Lung (tissue), 12 donors: Measurements from ENCODE around the gene HDAC4. TPM values are rescaled to one million over a fixed set of nuclear protein-coding genes. Genes with fewer than 3 reads are reported as not detected.

ENCODE experiments used
- ATAC-seq: fragments of 200-7000 bp; cut with Tn5 transposase; one replicate; pipeline ENCODE4 v1.9.1; 2020; ENCODE audit warnings: moderate number of reproducible peaks; ENCODE audit not compliant: insufficient read depth, low FRiP score
- DNase-seq, 3 donors: peaks; one replicate each; pipeline ENCODE4 v3.0.0-alpha.2; 2013 to 2017
- H3K27ac ChIP-seq, 2 donors: one replicate each; pipeline ENCODE4 v1.5.1; 2013; ENCODE audit warnings: mild to moderate bottlenecking in 2 of 2, moderate library complexity in 2 of 2, control low read depth in 1 of 2, inconsistent platforms in 1 of 2, low read depth in 1 of 2, low read length in 1 of 2
- H3K27me3 ChIP-seq, 3 donors: one replicate each; pipeline ENCODE4 v1.5.1; 2013; ENCODE audit warnings: low read length in 2 of 3; ENCODE audit not compliant: control insufficient read depth in 3 of 3, insufficient read depth in 3 of 3
- H3K36me3 ChIP-seq, 4 donors: one replicate each; pipeline ENCODE4 v1.5.1; 2013; ENCODE audit warnings: low read length in 4 of 4, mild to moderate bottlenecking in 1 of 4, moderate library complexity in 1 of 4; ENCODE audit not compliant: control insufficient read depth in 4 of 4, insufficient read depth in 4 of 4
- H3K4me1 ChIP-seq, 5 donors: one replicate each; pipeline ENCODE4 v1.5.1; 2013; ENCODE audit warnings: low read length in 5 of 5, mild to moderate bottlenecking in 2 of 5, moderate library complexity in 1 of 5; ENCODE audit not compliant: control insufficient read depth in 5 of 5, insufficient read depth in 5 of 5
- H3K4me3 ChIP-seq: one replicate; pipeline ENCODE4 v1.5.1; 2013; ENCODE audit warnings: mild to moderate bottlenecking, control low read depth, moderate library complexity
- H3K9ac ChIP-seq, 2 donors: one replicate each; pipeline ENCODE4 v1.5.1; 2013; ENCODE audit warnings: low read length in 2 of 2, control low read depth in 1 of 2; ENCODE audit not compliant: insufficient read depth in 1 of 2
- H3K9me3 ChIP-seq, 4 donors: one replicate each; pipeline ENCODE4 v1.5.1; 2013; ENCODE audit warnings: low read length in 3 of 4, mild to moderate bottlenecking in 1 of 4, moderate library complexity in 1 of 4; ENCODE audit not compliant: control insufficient read depth in 4 of 4, insufficient read depth in 3 of 4
- WGBS, 2 donors: extraction: QIAGEN DNeasy Blood & Tissue Kit; methylation state at CpG; one replicate each; pipeline ENCODE4 v1.1.7; 2013; 5-methylcytosine and 5-hydroxymethylcytosine counted together
- polyA plus RNA-seq, 2 donors: library from polyadenylated mRNA; stranded (reverse); fragments of 200-250 nt; gene quantifications; one replicate each; pipeline ENCODE4 v1.2.1, GENCODE V29; 2013
- total RNA-seq, 2 donors: library from RNA; depleted of rRNA in 1 of 2; stranded (reverse); fragments of >200 nt in 1 of 2; gene quantifications; one replicate each; pipeline ENCODE4 v1.2.1, GENCODE V29; 2014 to 2021
- TF ChIP-seq, protein P1 (sequence below): IDR thresholded peaks from 2 replicates; pipeline ENCODE4 v1.5.1; 2012; ENCODE audit warnings: mild to moderate bottlenecking; ENCODE audit errors: control extremely low read depth, extremely low read depth
- donor health status: control.
- donor health status: control.
- donor health status: Bipolar disorder and iron deficiency.
- donor health status: healthy.
- donor health status: DM: yes; HTN: yes; CAD: no.

HDAC4 gene
- total and polyA plus RNA-seq, 4 donors, result 6.9 to 47.7 (median 20.7) TPM

DNA sequence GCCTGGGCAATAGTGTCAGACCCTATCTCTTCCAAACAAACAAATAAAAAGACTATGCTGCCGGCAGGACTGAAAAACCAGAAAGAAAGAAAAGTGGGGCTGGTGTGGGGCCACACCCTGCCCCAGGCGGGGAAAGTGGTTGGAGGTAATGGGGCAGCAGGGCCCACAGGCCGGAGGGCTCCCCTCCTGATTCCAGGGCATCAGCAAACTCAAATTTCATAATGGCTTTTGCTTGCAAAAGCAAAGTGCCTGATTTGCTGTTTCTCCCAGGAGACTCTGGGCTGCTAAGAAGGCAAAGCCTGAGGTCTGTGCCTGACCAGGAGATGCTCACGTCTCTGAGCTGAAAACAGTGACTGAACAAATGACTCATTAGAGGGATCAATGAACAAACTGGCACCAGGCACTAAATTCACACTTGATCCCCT lies 121.9 kb downstream of the HDAC4 start:
- DNase-seq (peak in 1 of 3 donors; percentile 6), ATAC-seq (no peak)
- Histone ChIP-seq H3K36me3 (peaks cover 0 to 2% (median 0%) of the 10 kb centered on the region in 4 donors), H3K4me1 (peaks cover 7 to 30% (median 18%) of the 10 kb centered on the region in 5 donors), H3K27ac (no peak overlapping the region), H3K9me3 (no peaks in the 10 kb centered on the region), H3K27me3 (no peaks in the 10 kb centered on the region), H3K9ac (no peak overlapping the region), H3K4me3 (no peak overlapping the region)
- WGBS, 2 donors, result 74 to 84% methylated on average over 4 of the region's 4 CpGs
- TF ChIP-seq, protein P1, sequence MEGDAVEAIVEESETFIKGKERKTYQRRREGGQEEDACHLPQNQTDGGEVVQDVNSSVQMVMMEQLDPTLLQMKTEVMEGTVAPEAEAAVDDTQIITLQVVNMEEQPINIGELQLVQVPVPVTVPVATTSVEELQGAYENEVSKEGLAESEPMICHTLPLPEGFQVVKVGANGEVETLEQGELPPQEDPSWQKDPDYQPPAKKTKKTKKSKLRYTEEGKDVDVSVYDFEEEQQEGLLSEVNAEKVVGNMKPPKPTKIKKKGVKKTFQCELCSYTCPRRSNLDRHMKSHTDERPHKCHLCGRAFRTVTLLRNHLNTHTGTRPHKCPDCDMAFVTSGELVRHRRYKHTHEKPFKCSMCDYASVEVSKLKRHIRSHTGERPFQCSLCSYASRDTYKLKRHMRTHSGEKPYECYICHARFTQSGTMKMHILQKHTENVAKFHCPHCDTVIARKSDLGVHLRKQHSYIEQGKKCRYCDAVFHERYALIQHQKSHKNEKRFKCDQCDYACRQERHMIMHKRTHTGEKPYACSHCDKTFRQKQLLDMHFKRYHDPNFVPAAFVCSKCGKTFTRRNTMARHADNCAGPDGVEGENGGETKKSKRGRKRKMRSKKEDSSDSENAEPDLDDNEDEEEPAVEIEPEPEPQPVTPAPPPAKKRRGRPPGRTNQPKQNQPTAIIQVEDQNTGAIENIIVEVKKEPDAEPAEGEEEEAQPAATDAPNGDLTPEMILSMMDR, result no peak

DNA sequence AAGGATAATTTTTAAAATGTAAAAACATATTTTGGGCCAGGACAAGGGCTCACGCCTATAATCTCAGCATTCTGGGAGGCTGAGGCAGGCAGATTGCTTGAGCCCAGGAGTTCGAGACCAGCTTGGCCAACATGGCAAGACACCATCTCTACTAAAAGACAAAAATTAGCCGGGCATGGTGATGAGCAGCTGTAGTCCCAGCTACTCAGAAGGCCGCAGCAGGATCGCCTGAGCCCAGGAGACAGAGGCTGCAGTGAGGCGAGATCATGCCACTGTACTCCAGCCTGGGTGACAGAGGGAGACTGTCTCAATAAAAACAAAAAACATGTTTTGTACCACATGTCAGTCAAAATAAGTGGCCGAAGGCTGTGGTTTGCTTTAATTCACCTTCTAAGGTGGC lies 122.5 kb downstream of the HDAC4 start:
- TF ChIP-seq, protein P1, result no peak
- H3K36me3 ChIP-seq, result no peaks in the 10 kb centered on the region
- DNase-seq (peak in 1 of 3 donors; percentile 3), ATAC-seq (no peak)
- 95 to 96% methylated on average over 7 of the region's 7 CpGs for WGBS, 2 donors
- peaks cover 7 to 32% (median 18%) of the 10 kb centered on the region in 5 donors for H3K4me1 ChIP-seq
- no peaks in the 10 kb centered on the region for H3K9me3 ChIP-seq
- H3K9ac ChIP-seq, result no peak overlapping the region
- H3K4me3 ChIP-seq, result no peak overlapping the region
- H3K27ac ChIP-seq, result no peak overlapping the region
- no peaks in the 10 kb centered on the region for H3K27me3 ChIP-seq

DNA sequence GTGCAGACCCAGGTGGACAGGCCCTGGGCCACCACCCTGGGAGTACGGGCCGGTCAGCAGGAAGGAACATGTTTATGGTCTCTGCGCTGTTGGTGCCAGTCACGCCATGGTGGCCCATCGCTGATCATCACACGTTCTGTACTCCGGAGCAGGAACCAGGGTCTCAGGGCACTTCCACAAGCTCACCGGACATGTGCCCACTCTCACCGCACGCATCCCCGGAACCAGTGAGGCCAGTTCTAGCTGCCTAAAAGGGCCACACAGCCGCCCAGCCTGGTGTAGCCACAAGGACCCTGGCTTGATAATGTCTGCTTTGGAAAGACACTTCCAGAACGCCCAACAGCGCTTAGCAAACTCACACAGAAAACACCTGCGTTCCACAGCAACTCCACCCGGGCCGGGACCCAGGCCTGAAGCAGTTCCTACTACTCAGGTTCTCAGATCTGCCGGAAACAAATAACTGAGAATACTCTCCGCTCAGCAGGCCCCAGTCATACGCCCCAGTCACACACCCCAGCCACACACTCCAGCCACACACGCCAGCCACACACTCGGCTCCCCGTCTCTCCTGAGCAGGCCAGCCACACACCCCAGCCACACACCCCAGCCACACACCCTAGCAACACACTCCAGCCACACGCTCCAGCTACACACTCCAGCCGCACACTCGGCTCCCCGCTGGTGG lies 123.3 kb downstream of the HDAC4 start:
- no peaks in the 10 kb centered on the region for H3K36me3 ChIP-seq
- no peak for ATAC-seq
- DNase-seq, result peak in 1 of 3 donors; percentile 11
- H3K4me1 ChIP-seq, result peaks cover 7 to 30% (median 18%) of the 10 kb centered on the region in 5 donors
- TF ChIP-seq, protein P1, result no peak
- H3K9me3 ChIP-seq, result no peaks in the 10 kb centered on the region
- H3K4me3 ChIP-seq, result no peak overlapping the region
- H3K9ac ChIP-seq, result no peak overlapping the region
- 89% methylated on average over 27 of the region's 27 CpGs for WGBS, 2 donors
- H3K27ac ChIP-seq, result no peak overlapping the region
- H3K27me3 ChIP-seq, result no peaks in the 10 kb centered on the region

DNA sequence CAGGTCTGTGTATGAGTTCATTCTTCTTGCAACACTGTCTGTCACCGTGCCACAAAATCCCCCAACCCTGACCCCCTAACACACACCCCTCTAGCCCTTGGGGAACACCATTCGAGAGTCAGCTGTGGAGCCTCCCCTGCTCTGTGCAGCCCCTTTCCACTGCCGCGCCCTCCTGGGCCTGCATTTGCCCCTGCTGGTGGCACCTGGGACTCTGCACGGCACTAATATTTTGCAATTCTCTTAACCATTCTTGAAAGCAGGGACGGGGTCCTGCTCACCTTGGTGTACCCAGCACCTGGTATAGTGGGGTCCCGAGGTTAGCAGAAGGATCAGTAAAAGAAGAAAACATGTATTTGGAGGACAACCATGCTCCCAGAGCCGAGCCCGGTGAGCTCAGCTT lies 124.0 kb downstream of the HDAC4 start:
- no peaks in the 10 kb centered on the region for H3K36me3 ChIP-seq
- ATAC-seq (no peak), DNase-seq (no peak)
- H3K4me1 ChIP-seq, result peaks cover 11 to 36% (median 18%) of the 10 kb centered on the region in 5 donors
- no peak overlapping the region for H3K27ac ChIP-seq
- no peaks in the 10 kb centered on the region for H3K27me3 ChIP-seq
- WGBS, 2 donors, result 74 to 91% methylated on average over 9 of the region's 9 CpGs
- H3K9me3 ChIP-seq, result no peaks in the 10 kb centered on the region
- TF ChIP-seq, protein P1, result no peak
- H3K4me3 ChIP-seq, result no peak overlapping the region
- no peak overlapping the region for H3K9ac ChIP-seq
